Inflammatory macrophage treated with lipopolysaccharide for 1 hour (primary cell): Measurements from ENCODE around the gene ARL8B.
A peak's percentile ranks its signal among the peaks of the same experiment; 100 is the strongest.

ENCODE experiments used
- DNase-seq, 2 donors: peaks; one replicate each; pipeline ENCODE4 v3.0.0-alpha.2; 2020 to 2022

The ARL8B gene

DNA sequence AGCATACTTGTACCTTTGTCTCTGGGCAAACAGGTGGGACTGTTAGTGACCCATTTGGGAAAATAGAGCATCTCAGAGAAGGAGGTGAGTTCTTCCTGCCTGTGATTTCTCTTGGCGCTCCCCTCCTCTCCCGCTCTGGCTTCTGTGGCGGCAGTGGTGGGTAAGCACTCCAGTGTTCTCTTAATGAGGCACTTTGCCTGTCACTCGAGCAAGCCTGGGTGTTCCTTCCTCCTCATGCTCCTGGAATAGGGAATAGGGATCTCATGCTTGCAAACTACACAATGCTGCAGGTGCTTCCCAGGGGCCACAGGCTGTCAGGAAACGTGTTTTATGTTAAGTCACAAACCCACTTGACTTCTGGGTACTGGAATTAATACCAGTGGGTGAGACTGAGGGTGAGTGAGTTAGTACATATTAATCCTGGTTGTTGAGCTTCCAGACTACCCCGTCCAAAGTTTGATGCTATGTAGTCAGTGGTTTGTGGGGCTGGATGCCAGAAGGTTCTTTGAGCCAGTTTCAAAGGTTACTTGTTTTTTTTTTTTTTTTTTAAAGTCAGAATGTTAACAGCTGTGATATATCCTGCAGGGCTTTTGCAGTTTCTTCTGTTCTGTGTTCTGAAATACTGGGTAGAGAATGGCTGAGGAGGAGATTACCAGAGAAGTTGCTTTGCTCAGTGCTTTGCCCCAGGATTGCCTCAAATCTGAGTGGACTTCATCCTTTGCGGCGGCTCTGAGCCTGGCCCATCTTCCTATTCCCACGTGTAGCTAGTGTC lies 95.9 kb downstream of the ARL8B start:
- no peak for DNase-seq

DNA sequence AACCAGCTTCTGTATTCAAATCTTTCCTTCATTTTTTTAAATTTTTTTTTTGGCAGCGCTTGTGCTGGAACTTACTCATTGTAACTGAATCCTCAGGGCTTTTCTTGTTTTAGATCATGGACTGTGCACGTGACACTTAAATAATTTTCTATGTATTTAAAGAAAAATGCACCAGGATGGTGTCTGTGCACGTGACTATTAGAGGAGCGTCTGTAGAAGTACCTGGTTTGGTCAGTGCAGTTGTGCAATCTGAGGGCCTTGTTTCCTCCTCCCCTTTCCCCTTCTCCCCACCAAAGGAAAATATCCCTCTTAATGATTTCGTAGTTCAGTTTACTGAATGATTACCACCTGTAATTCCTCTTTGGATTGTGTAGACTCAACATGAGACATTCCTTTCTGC lies 96.7 kb downstream of the ARL8B start:
- no peak for DNase-seq

DNA sequence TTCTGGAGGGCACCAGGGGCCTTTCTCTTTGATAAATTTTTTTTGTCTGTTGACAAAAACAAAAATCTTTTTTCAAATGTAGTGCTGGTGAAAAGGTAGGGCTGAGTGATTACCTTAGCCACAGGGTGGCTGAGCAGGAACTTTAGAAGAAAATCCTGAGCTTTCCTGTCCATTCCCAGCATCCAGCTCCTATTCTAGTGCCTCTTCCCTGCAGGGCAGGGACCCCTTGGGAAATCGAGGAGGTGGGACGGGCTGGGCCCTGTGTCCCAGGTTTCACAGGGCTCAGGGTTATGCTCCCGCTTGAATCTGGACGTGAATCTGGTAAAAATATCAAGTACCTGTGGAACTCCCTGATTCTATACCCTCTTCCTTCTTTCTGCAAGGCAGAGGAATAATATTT lies 97.1 kb downstream of the ARL8B start:
- DNase-seq: no peak

DNA sequence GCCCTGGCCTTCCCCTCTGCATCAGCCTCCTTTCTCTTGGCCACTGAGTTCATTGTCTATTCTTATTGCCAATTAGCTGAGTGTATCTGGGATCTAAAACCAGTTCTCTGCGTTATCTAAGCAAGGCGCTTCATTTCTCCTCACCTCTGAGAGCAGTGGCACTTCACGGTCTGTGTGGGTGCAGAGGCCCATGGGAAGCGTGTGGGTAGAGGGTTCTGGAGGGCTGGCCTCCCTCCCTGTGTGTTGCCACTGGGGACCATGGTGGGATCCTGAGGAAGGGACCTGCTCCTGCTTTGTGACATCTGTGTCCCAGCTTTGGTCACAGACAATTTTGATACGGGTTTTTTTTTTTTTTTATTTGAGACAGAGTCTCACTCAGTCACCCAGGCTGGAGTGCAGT lies 98.1 kb downstream of the ARL8B start:
- no peak for DNase-seq

- DNase-seq: no peak
Observed at GRCh38 chr3:5220667-5221431, 98.8 kb downstream of the ARL8B start.

- DNase-seq: no peak
Observed at GRCh38 chr3:5221701-5222100, 99.6 kb downstream of the ARL8B start.

DNA sequence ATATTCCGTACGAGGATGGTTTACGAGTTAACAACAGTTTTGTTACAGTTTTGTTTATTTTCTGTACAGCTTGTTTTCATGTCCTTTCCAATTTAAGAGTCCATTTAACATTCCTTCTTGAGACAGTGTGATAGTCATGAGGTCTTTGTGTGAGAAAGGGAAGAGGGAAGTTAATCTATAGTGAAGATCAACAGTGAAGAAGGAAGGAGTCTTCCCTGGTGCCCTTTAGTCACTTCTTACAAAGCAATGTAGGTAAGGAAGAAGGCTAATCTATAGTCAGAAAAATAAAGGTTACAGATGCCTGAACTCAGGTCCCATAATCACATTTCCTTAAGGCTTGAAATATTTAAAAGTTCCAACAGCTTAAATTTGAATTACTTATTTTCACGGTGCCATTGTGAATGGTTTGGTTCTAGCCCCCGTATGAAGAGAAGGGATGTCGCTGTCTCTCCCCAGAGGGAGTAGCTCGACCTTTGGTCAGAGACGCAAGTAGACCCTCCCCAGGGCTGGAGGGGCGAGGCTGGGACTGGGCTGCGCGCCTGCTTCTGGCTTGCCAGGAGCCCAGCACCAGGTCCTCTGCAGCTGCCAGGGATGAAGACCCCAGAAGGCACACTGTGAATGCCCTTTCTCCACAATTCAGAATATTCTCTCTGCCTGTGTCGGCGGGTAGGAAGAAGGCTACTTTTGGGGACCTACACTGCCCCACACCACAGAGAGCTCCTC lies 100.4 kb downstream of the ARL8B start:
- DNase-seq: no peak

- DNase-seq: peak in 1 of 2 donors; percentile 17
Observed at GRCh38 chr3:5226783-5227182, 104.7 kb downstream of the ARL8B start.

DNA sequence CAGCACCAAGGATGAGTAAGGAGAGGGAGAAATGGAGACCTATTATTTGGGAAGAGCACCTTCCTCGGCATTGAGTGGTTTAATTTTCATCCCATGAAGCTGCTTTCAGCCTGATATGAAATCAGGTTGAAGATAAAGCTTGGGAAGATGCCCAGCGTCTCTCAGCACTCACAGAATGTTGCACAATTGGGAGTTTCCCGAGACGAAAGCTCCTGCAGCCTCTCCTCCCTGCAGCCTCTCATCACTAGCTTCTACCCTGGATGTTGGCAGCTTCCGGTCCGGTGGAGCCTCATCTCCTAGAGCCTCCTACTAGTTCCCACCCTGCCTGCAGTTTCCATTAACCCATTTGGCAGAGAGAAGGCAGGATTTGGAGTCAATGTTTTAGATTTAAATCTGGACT lies 105.7 kb downstream of the ARL8B start:
- DNase-seq: no peak

- no peak for DNase-seq
Observed at GRCh38 chr3:5229414-5229813, 107.3 kb downstream of the ARL8B start.
